Right lobe of liver (tissue), 4 donors: ENCODE results near the gene AKAP3.

Experiments used
- POLR2A ChIP-seq: fragments of 450-650 bp; IDR thresholded peaks from one replicate; pipeline ENCODE4 v1.6.1; 2017; ENCODE audit warnings: antibody characterized with exemption, mild to moderate bottlenecking
- TF ChIP-seq, protein P1 (sequence below), 4 donors: fragments of 200-600 bp in 3 of 4; fragments of 450-650 bp in 1 of 4; IDR thresholded peaks; one replicate each; pipeline versions ENCODE4 v1.5.1 to v1.8.0; 2016 to 2022; ENCODE audit warnings: antibody characterized with exemption in 4 of 4, mild to moderate bottlenecking in 2 of 4
- donor health status: DM: no; HTN: no; CAD: no.
- donor health status: DM: no; HTN: no; CAD: no.
- donor health status: DM: no; HTN: yes; CAD: no.

DNA sequence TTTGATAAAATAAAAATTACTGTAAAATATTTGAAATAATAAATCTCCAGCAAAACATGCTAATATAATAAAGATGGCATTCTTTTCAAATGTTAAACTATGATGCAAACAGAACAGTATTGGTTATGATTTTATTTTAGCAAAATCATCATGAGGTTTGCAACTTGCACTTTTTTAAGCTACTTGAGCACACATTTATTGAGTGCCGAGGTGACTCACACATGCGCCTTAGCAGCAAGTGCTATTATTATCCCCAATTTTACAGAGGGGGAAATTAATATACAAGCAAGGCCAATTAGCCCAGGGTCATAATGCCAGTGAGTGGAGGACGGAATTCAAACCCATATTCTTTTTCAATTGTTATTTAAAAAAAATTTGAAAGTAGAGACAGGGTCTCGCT lies 79.6 kb downstream of the AKAP3 start:
- TF ChIP-seq, protein P1, sequence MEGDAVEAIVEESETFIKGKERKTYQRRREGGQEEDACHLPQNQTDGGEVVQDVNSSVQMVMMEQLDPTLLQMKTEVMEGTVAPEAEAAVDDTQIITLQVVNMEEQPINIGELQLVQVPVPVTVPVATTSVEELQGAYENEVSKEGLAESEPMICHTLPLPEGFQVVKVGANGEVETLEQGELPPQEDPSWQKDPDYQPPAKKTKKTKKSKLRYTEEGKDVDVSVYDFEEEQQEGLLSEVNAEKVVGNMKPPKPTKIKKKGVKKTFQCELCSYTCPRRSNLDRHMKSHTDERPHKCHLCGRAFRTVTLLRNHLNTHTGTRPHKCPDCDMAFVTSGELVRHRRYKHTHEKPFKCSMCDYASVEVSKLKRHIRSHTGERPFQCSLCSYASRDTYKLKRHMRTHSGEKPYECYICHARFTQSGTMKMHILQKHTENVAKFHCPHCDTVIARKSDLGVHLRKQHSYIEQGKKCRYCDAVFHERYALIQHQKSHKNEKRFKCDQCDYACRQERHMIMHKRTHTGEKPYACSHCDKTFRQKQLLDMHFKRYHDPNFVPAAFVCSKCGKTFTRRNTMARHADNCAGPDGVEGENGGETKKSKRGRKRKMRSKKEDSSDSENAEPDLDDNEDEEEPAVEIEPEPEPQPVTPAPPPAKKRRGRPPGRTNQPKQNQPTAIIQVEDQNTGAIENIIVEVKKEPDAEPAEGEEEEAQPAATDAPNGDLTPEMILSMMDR (IDR thresholded peaks at IDR 0.05) = no peak
- no peak for TF ChIP-seq POLR2A
